PFSK-1 (cell line): ENCODE measurements around the gene CYTL1.

Source experiments
- FOXP2 ChIP-seq: optimal IDR thresholded peaks from 2 replicates; pipeline ENCODE3; 2011; ENCODE audit warnings: borderline replicate concordance, control low read depth, inconsistent platforms; ENCODE audit not compliant: insufficient read depth; ENCODE audit errors: extremely low read length, extremely low read depth
- POLR2AphosphoS5 ChIP-seq: IDR thresholded peaks from 2 replicates; pipeline ENCODE4 v1.6.1; 2012; ENCODE audit warnings: low read depth, mild to moderate bottlenecking, control low read depth, low read length, moderate library complexity
- SIN3A ChIP-seq: IDR thresholded peaks from 2 replicates; pipeline ENCODE4 v1.6.1; 2012; ENCODE audit warnings: mild to moderate bottlenecking, low read length, moderate library complexity, borderline replicate concordance; ENCODE audit not compliant: insufficient read depth
- TAF1 ChIP-seq: IDR thresholded peaks from 2 replicates; pipeline ENCODE4 v1.6.1; 2012; ENCODE audit warnings: low read length, control low read depth, borderline replicate concordance; ENCODE audit not compliant: insufficient read depth
- TF ChIP-seq, protein P1 (sequence below), 2 experiments: IDR thresholded peaks; 2 replicates each; pipeline versions ENCODE4 v1.6.1 to v1.8.0; 2011 to 2012; ENCODE audit warnings: low read depth in 2 of 2, low read length in 2 of 2, control low read depth in 1 of 2, inconsistent platforms in 1 of 2, mild to moderate bottlenecking in 1 of 2, moderate library complexity in 1 of 2; ENCODE audit not compliant: insufficient read depth in 1 of 2

Gene CYTL1

DNA sequence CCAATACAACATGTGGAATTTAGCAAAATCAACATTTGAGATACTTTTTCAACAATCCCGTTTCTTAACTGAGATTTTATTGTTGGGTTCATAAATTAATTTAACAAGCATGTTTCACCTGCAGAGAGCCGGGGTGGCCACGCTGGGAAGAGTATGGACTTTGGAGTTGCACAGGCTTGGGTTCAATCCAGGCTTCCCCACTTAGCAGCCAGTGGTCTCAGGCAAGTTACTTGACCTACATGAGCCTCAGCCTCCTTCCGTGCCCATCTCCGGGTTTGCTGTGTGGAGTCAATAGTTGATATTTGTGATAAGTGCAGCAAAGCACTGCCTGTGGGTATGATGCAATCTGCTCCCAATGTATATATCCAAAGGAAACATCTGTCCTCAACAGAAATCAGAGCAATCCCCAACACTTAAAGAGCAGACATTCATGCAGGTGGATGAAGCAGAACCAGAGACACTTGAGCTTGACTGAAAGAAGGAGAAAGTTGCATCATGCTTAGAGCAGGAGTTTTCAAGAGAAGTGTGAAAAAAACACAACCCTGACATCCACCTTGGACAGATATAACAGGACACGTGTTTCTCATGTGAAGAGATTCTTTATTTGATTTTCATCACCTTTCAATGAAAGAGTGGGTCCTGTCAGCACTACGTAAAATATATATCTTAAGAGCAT lies 5.1 kb downstream of the CYTL1 start:
- no peak for TF ChIP-seq POLR2AphosphoS5
- TF ChIP-seq, protein P1, sequence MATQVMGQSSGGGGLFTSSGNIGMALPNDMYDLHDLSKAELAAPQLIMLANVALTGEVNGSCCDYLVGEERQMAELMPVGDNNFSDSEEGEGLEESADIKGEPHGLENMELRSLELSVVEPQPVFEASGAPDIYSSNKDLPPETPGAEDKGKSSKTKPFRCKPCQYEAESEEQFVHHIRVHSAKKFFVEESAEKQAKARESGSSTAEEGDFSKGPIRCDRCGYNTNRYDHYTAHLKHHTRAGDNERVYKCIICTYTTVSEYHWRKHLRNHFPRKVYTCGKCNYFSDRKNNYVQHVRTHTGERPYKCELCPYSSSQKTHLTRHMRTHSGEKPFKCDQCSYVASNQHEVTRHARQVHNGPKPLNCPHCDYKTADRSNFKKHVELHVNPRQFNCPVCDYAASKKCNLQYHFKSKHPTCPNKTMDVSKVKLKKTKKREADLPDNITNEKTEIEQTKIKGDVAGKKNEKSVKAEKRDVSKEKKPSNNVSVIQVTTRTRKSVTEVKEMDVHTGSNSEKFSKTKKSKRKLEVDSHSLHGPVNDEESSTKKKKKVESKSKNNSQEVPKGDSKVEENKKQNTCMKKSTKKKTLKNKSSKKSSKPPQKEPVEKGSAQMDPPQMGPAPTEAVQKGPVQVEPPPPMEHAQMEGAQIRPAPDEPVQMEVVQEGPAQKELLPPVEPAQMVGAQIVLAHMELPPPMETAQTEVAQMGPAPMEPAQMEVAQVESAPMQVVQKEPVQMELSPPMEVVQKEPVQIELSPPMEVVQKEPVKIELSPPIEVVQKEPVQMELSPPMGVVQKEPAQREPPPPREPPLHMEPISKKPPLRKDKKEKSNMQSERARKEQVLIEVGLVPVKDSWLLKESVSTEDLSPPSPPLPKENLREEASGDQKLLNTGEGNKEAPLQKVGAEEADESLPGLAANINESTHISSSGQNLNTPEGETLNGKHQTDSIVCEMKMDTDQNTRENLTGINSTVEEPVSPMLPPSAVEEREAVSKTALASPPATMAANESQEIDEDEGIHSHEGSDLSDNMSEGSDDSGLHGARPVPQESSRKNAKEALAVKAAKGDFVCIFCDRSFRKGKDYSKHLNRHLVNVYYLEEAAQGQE (IDR thresholded peaks at IDR 0.05; ENCODE audit: insufficient read depth in 1 of 2, low read depth in 2 of 2, low read length in 2 of 2): peak; percentile 41 to 43; a peak in 1 of 4 replicates

DNA sequence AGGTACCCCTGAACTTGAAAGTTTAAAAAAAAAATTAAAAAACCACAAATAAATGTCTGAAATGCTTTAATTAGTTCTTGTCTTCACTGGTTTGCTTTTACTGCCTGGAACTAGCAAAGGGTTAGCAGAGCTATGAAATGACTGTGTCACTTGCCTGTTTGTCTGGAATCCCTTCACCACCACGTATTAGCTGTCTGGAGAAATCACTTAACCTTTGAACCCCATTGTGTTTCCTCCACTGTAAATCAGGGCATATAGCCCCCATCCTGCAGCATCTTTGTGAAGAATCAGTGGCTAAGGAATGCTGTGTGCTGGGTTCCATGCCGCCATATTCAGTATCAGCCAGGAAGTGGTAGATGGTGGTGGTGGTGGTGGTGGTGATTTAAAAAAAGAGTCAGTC lies 6.3 kb downstream of the CYTL1 start:
- TF ChIP-seq POLR2AphosphoS5: no peak
- no peak for TF ChIP-seq FOXP2
- TF ChIP-seq, protein P1 (IDR thresholded peaks at IDR 0.05; ENCODE audit: insufficient read depth in 1 of 2, low read depth in 2 of 2, low read length in 2 of 2): no peak
- no peak for TF ChIP-seq TAF1
- no peak for TF ChIP-seq SIN3A

DNA sequence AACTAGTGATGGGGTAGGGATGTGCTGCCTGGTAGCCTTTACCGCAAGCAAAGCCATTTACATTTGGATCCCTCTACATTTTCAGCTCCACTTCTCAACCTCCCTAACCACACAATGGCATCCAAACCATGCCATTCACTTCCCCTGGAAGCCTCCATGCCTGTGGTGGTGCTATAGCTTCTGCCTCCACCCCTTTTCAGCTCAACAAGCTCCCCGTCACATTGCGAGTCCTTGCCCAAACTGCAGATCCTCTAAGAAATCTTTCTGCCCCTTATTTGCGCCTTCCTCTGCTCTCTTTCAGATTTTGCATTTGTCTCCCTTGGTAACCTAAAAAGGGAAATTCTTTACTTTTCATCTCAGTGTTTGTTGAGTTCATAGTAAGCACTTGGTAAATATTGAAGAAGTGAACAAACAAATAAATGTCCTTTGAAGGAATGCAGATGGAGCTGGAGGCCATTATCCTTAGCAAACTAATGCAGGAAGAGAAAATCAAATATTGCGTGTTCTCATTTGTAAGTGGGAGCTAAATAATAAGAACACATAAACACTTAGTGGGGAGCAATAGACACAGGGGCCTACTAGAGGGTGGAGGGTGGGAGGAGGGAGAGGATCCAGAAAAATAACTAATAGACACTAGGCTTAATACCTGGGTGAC lies 6.9 kb downstream of the CYTL1 start:
- TF ChIP-seq, protein P1 (IDR thresholded peaks at IDR 0.05; ENCODE audit: insufficient read depth in 1 of 2, low read depth in 2 of 2, low read length in 2 of 2): no peak
- TF ChIP-seq POLR2AphosphoS5: no peak
- TF ChIP-seq FOXP2: no peak
- TF ChIP-seq SIN3A: no peak
- no peak for TF ChIP-seq TAF1

DNA sequence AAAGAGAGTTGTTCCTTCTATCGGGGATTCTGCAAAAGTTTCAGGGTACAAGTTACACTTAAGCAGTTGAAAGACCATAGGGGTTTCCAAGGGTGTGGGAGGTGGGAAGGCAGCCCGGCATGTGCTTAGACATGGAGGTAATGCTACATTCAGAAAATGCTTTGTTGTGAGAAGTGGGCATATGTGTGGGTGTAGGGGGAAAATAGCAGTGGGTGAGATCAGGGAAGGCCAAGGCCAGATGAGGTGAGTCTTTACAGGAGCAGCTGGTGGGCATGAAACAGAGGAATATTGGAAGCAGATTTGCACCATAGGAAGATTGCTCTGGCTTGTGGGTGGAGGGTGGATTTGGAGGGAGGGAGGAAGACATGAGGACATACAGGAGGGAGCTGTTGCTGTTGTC lies 8.3 kb downstream of the CYTL1 start:
- TF ChIP-seq, protein P1 (IDR thresholded peaks at IDR 0.05; ENCODE audit: insufficient read depth in 1 of 2, low read depth in 2 of 2, low read length in 2 of 2): no peak
- TF ChIP-seq SIN3A (no peak), POLR2AphosphoS5 (no peak), FOXP2 (no peak), TAF1 (no peak)

DNA sequence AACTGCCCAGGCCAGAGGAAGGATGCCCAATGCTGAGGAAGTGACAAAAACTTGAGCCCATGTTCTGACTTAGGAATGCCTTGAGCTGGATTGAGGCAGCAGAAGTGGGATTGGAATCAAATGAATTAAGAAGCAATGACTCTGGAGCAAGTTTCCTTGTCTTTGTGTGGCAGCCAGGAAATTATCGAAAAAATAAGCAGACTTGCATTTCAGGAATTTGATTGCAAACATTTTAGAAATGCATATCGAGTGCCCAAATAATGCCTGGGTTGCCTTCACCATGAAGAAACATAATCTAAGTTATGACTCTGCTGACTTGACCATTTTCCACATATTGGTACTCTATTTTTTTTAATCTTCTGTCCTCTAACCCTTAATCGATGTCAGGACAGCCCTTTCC lies 9.5 kb downstream of the CYTL1 start:
- TF ChIP-seq TAF1: no peak
- TF ChIP-seq POLR2AphosphoS5: no peak
- no peak for TF ChIP-seq FOXP2
- TF ChIP-seq, protein P1 (IDR thresholded peaks at IDR 0.05; ENCODE audit: insufficient read depth in 1 of 2, low read depth in 2 of 2, low read length in 2 of 2): no peak
- TF ChIP-seq SIN3A: no peak
